ENCODE measurements around the gene UBE2Z. TPM values are rescaled to one million over a fixed set of nuclear protein-coding genes. Genes with fewer than 3 reads are reported as not detected.
A peak's percentile ranks its signal among the peaks of the same experiment; 100 is the strongest.

The UBE2Z gene
- total and polyA plus RNA-seq, 2 of the 13 experiments (the other 11 are each of a cell fraction or from before 2014, with no cell fraction given) = 63.2 to 122 TPM

- TF ChIP-seq CENPBD1 (CRISPR knock-in tag; IDR thresholded peaks at IDR 0.05; ENCODE audit: borderline replicate concordance, low read depth) (no peak; the same call in 1 of the 2 replicates), CBX2 (IDR thresholded peaks at IDR 0.05; ENCODE audit: low read depth, low read length) (no peak), CBX2 (CRISPR knock-in tag; IDR thresholded peaks at IDR 0.05; ENCODE audit: low read depth) (peak; percentile 93; the same call in 1 of the 2 replicates), NCOA2 (CRISPR knock-in tag; IDR thresholded peaks at IDR 0.05) (peak; percentile 63), SMAD1 (CRISPR knock-in tag; IDR thresholded peaks at IDR 0.05; ENCODE audit: borderline replicate concordance, low read depth) (peak; percentile 74; the same call in 1 of the 2 replicates), BHLHE40 (IDR thresholded peaks at IDR 0.05; ENCODE audit: low read length) (no peak), TMF1 (CRISPR knock-in tag; IDR thresholded peaks at IDR 0.05; ENCODE audit: low read depth) (no peak; the same call in 1 of the 2 replicates), EHMT2 (IDR thresholded peaks at IDR 0.05; ENCODE audit: borderline replicate concordance, low read depth, low read length) (no peak), FOXP4 (CRISPR knock-in tag; IDR thresholded peaks at IDR 0.05) (peak; percentile 73), MLLT10 (CRISPR knock-in tag; IDR thresholded peaks at IDR 0.05) (no peak), ZBTB33 (CRISPR knock-in tag; IDR thresholded peaks at IDR 0.05) (peak; percentile 81), ZNF333 (CRISPR knock-in tag; IDR thresholded peaks at IDR 0.05; ENCODE audit: borderline replicate concordance) (no peak; the same call in 1 of the 2 replicates), ETV6 (CRISPR knock-in tag; conservative IDR thresholded peaks at IDR 0.05) (peak; percentile 91), ZHX1 (CRISPR knock-in tag; IDR thresholded peaks at IDR 0.05; ENCODE audit: low read depth) (peak; percentile 80; the same call in 1 of the 2 replicates), NFE2L1 (CRISPR knock-in tag; IDR thresholded peaks at IDR 0.05; ENCODE audit: borderline replicate concordance) (no peak; the same call in 1 of the 2 replicates), ZNF564 (CRISPR knock-in tag; IDR thresholded peaks at IDR 0.05) (peak; percentile 94), PRDM4 (CRISPR knock-in tag; IDR thresholded peaks at IDR 0.05; ENCODE audit: borderline replicate concordance) (no peak), HDAC2 (CRISPR knock-in tag; IDR thresholded peaks at IDR 0.05) (peak; percentile 88)
Measured at GRCh38 chr17:48908047-48908843, at the start of gene UBE2Z (continued).

All from HepG2 (cell line).